Measurements from ENCODE around the gene MOBP.

Gene MOBP

GRCh38 chr3:39550354-39551051 is 83.0 kb downstream of the MOBP start:
- no peak for DNase-seq
